Panc1 (cell line): ENCODE measurements around the gene TMEM141. TPM values are rescaled to one million over a fixed set of nuclear protein-coding genes. Genes with fewer than 3 reads are reported as not detected.

Experiments
- ATAC-seq: fragments of 200-7000 bp; cut with Tn5 transposase; 2 replicates; pipeline ENCODE4 v1.9.1; 2020; ENCODE audit warnings: mild to moderate bottlenecking, moderate library complexity
- BruUV-seq: library from RNA; stranded (reverse); fragments of 400-500 nt; replicated peaks from 2 replicates; lab custom pipeline; 2021; lab: Mats Ljungman, UMichigan
- CTCF ChIA-PET: fragments of 300-600 bp; sonication (Branson Sonifier 250); formaldehyde crosslinking; loops from one replicate; lab custom pipeline; 2022; ENCODE audit warnings: antibody characterized with exemption; lab: Charles Lee
- POLR2A ChIA-PET: fragments of 300-600 bp; sonication (Branson Sonifier 250); formaldehyde crosslinking; loops from one replicate; lab custom pipeline; 2022; ENCODE audit warnings: antibody characterized with exemption; lab: Charles Lee
- DNase-seq: peaks from one replicate; pipeline ENCODE4 v3.0.0-alpha.2; 2010; ENCODE audit warnings: low read depth, low spot score
- H3K27ac ChIP-seq: 2 replicates; pipeline ENCODE4 v1.5.1; 2011; ENCODE audit warnings: mild to moderate bottlenecking, low read length, inconsistent platforms
- H3K27me3 ChIP-seq: fragments of 200-500 bp; sonication (Bioruptor generic); 2 replicates; pipeline ENCODE4 v1.6.0; 2014; ENCODE audit warnings: low read length, inconsistent platforms; ENCODE audit not compliant: control insufficient read depth, insufficient read depth
- H3K36me3 ChIP-seq: fragments of 200-500 bp; sonication (Bioruptor generic); 2 replicates; pipeline ENCODE4 v1.5.1; 2014; ENCODE audit warnings: inconsistent platforms, mild to moderate bottlenecking, low read length, moderate library complexity; ENCODE audit not compliant: control insufficient read depth, insufficient read depth
- H3K4me1 ChIP-seq: 2 replicates; pipeline ENCODE4 v1.5.1; 2011; ENCODE audit warnings: inconsistent platforms, mild to moderate bottlenecking, low read length, moderate library complexity; ENCODE audit not compliant: control insufficient read depth, insufficient read depth
- H3K4me3 ChIP-seq, 2 experiments: 2 replicates each; pipeline ENCODE4 v1.5.1; 2011 to 2012; ENCODE audit warnings: low read depth in 2 of 2, low read length in 2 of 2, mild to moderate bottlenecking in 2 of 2, inconsistent platforms in 1 of 2, moderate library complexity in 1 of 2
- H3K9me3 ChIP-seq: fragments of 200-500 bp; sonication (Bioruptor generic); 2 replicates; pipeline ENCODE4 v1.5.1; 2014; ENCODE audit warnings: low read depth, mild to moderate bottlenecking, inconsistent platforms, low read length, moderate library complexity; ENCODE audit not compliant: control insufficient read depth, insufficient read depth
- CTCF ChIP-seq: fragments of 450-650 bp; IDR thresholded peaks from 2 replicates; pipeline ENCODE4 v1.5.1; 2017; ENCODE audit warnings: mild to moderate bottlenecking
- POLR2AphosphoS5 ChIP-seq: IDR thresholded peaks from 2 replicates; pipeline ENCODE4 v1.6.1; 2012; ENCODE audit warnings: mild to moderate bottlenecking, low read depth, low read length, moderate library complexity
- REST ChIP-seq, 2 experiments: IDR thresholded peaks; 2 replicates each; pipeline ENCODE4 v1.6.1; 2011 to 2012; ENCODE audit warnings: low read depth in 2 of 2, control low read depth in 1 of 2, low read length in 1 of 2, mild to moderate bottlenecking in 1 of 2, moderate library complexity in 1 of 2; ENCODE audit not compliant: insufficient read depth in 1 of 2
- SIN3A ChIP-seq: IDR thresholded peaks from 2 replicates; pipeline ENCODE4 v1.6.1; 2012; ENCODE audit warnings: low read depth, mild to moderate bottlenecking, low read length, moderate library complexity, borderline replicate concordance; ENCODE audit not compliant: insufficient read depth
- TCF7L2 ChIP-seq: IDR thresholded peaks from 2 replicates; pipeline ENCODE4 v1.6.1; 2011; ENCODE audit warnings: mild to moderate bottlenecking, low read depth, low read length, inconsistent platforms
- in situ Hi-C: cut with HindIII; loops from 2 replicates; pipeline ENCODE4 v1.10.0; 2016; ENCODE audit warnings: low sequenced_read_pairs, low pct_unique_long_range_greater_than_20kb
- intact Hi-C: fragments of 100-400 bp; cut with micrococcal nuclease; formaldehyde crosslinking; loops from one replicate; pipeline ENCODE4 v1.10.0; 2022; ENCODE audit not compliant: unreplicated experiment
- total RNA-seq: library from RNA; stranded (reverse); gene quantifications from one replicate; pipeline ENCODE4 v1.2.1, GENCODE V29; 2021; ENCODE audit not compliant: unreplicated experiment

The TMEM141 gene
- total RNA-seq, 1 experiment from 2014 or later: 53.5 TPM

- TF ChIP-seq SIN3A: no peak
- no peak for TF ChIP-seq REST (IDR thresholded peaks at IDR 0.05; ENCODE audit: insufficient read depth in 1 of 2, low read depth in 2 of 2, low read length in 1 of 2)
- no peak for TF ChIP-seq CTCF
- no peak for TF ChIP-seq TCF7L2
- no peak for TF ChIP-seq POLR2AphosphoS5
- H3K9me3 ChIP-seq: no peaks in the 10 kb centered on the region
- no peak for ATAC-seq
- intact Hi-C loops (no loop called here), in situ Hi-C loops (no loop called here)
- no peak for DNase-seq
- H3K4me1 ChIP-seq: no peaks in the 10 kb centered on the region
- H3K27me3 ChIP-seq: no peaks in the 10 kb centered on the region
- no peaks in the 10 kb centered on the region; the same call in 1 of the 2 replicates for H3K36me3 ChIP-seq
- H3K4me3 ChIP-seq: no peak overlapping the region
- CTCF ChIA-PET: interaction anchor here (0.7 kb wide), 1 partner anchor 15 kb away, joined by 5 read pairs; no protein-coding TSS in a partner anchor
- no peak overlapping the region for H3K27ac ChIP-seq
- POLR2A ChIA-PET: no interaction called here
- BruUV-seq: no TSS peak
Observed at GRCh38 chr9:136824496-136825225, 33.5 kb downstream of the TMEM141 start.

- Histone ChIP-seq H3K36me3 (no peaks in the 10 kb centered on the region; the same call in 1 of the 2 replicates), H3K4me3 (no peak overlapping the region), H3K27ac (no peak overlapping the region), H3K4me1 (no peaks in the 10 kb centered on the region), H3K27me3 (no peaks in the 10 kb centered on the region), H3K9me3 (no peaks in the 10 kb centered on the region)
- TF ChIP-seq CTCF (no peak), SIN3A (no peak), REST (IDR thresholded peaks at IDR 0.05; ENCODE audit: insufficient read depth in 1 of 2, low read depth in 2 of 2, low read length in 1 of 2) (no peak), POLR2AphosphoS5 (no peak), TCF7L2 (no peak)
- ChIA-PET POLR2A (no interaction called here), CTCF (interaction anchor here (0.7 kb wide), 1 partner anchor 17 kb away, joined by 3 read pairs; the partner anchor contains the start of gene AJM1)
- ATAC-seq (no peak), DNase-seq (no peak)
- intact Hi-C loops (no loop called here), in situ Hi-C loops (no loop called here)
- no TSS peak for BruUV-seq
Observed at GRCh38 chr9:136825295-136826187, 34.4 kb downstream of the TMEM141 start.
